ENCODE measurements around the gene NOP10. TPM values are rescaled to one million over a fixed set of nuclear protein-coding genes. Genes with fewer than 3 reads are reported as not detected.

NOP10 gene
- total and polyA plus RNA-seq, 2 of the 8 experiments (the other 6 are each of a cell fraction or from before 2014, with no cell fraction given) = 285 to 981 TPM

- Histone ChIP-seq H3K14ac (ENCODE audit: insufficient read length) (no peak overlapping the region), H3K27ac (ENCODE audit: low read depth, low read length) (no peak overlapping the region), H3K4me1 (replicated peaks in 1 of 4; ENCODE audit: control insufficient read depth in 3 of 4, insufficient read depth in 4 of 4, low read length in 3 of 4) (peaks cover 5 to 8% (median 6%) of the 10 kb centered on the region in 4 experiments; a peak in 6 of 7 replicates), H4K20me1 (replicated peaks in 1 of 2; ENCODE audit: control insufficient read depth in 1 of 2, insufficient read depth in 2 of 2, low read length in 2 of 2) (no peaks in the 10 kb centered on the region), H3K4me3 (ENCODE audit: extremely low read depth in 1 of 4, insufficient read depth in 2 of 4, low read depth in 3 of 4, low read length in 4 of 4) (no peak overlapping the region), H3K23me2 (ENCODE audit: low read depth, low read length) (no peaks in the 10 kb centered on the region), H2BK15ac (ENCODE audit: low read length) (no peak overlapping the region), H3K27me3 (replicated peaks in 1 of 4; ENCODE audit: control insufficient read depth in 3 of 4, extremely low read depth in 1 of 4, insufficient read depth in 3 of 4, low read length in 3 of 4) (no peaks in the 10 kb centered on the region), H4K91ac (replicated peaks; ENCODE audit: insufficient read length, low read length) (no peak overlapping the region), H3K18ac (ENCODE audit: extremely low read depth, low read length) (no peak overlapping the region), H2BK120ac (replicated peaks; ENCODE audit: low read depth, low read length) (no peak overlapping the region), H2BK5ac (ENCODE audit: low read depth, low read length) (no peak overlapping the region), H4K8ac (ENCODE audit: extremely low read depth, insufficient read depth, low read length) (no peak overlapping the region), H2BK12ac (ENCODE audit: low read depth, low read length) (no peak overlapping the region), H2AFZ (ENCODE audit: low read length) (no peak overlapping the region), H2BK20ac (ENCODE audit: low read length) (no peak overlapping the region), H3K4me2 (ENCODE audit: insufficient read depth in 1 of 2, low read depth in 2 of 2, low read length in 2 of 2) (no peak overlapping the region), H2AK5ac (ENCODE audit: low read depth, low read length) (no peak overlapping the region), H3K79me1 (ENCODE audit: low read depth, low read length) (no peaks in the 10 kb centered on the region), H4K5ac (ENCODE audit: insufficient read length, low read depth, low read length) (no peak overlapping the region), H3K79me2 (ENCODE audit: control insufficient read depth in 1 of 2, insufficient read depth in 2 of 2, low read length in 2 of 2) (no peaks in the 10 kb centered on the region), H3K4ac (replicated peaks; ENCODE audit: insufficient read length, low read depth, low read length) (no peak overlapping the region), H3K56ac (replicated peaks; ENCODE audit: insufficient read length, low read depth, low read length) (no peak overlapping the region), H3K36me3 (ENCODE audit: control insufficient read depth in 2 of 4, insufficient read depth in 4 of 4, low read length in 3 of 4) (no peaks in the 10 kb centered on the region), H3K9ac (replicated peaks in 1 of 4; ENCODE audit: extremely low read depth in 1 of 4, low read depth in 3 of 4, low read length in 3 of 4) (no peak overlapping the region), H3K23ac (ENCODE audit: insufficient read length) (no peak overlapping the region), H3K9me3 (ENCODE audit: insufficient read depth in 2 of 2, low read depth in 1 of 2, low read length in 1 of 2) (no peaks in the 10 kb centered on the region)
- CTCF ChIA-PET (ENCODE audit: partially characterized antibody) = interaction anchor here (0.7 to 1.3 kb wide), 2 partner anchors 10 to 12 kb away, joined by 3 to 4 read pairs; no protein-coding TSS in a partner anchor
- POLR2A ChIA-PET (ENCODE audit: partially characterized antibody) = interaction anchor here (0.9 to 1.5 kb wide), 2 partner anchors 10 to 13 kb away, joined by 3 to 4 read pairs; partner anchors contain the start of gene SLC12A6
- DNase-seq (ENCODE audit: low read depth in 1 of 2, low spot score in 2 of 2) (peak in 1 of 2 experiments; percentile 37), FAIRE-seq (no peak)
- TF ChIP-seq SP1 (IDR thresholded peaks at IDR 0.05; ENCODE audit: low read depth, low read length) (no peak), ASH2L (IDR thresholded peaks at IDR 0.05; ENCODE audit: low read length) (no peak), FOSL1 (IDR thresholded peaks at IDR 0.05; ENCODE audit: insufficient read depth, low read depth, low read length) (no peak), SIRT6 (IDR thresholded peaks at IDR 0.05; ENCODE audit: low read length) (no peak), SAP30 (IDR thresholded peaks at IDR 0.05; ENCODE audit: insufficient read depth, insufficient replicate concordance, low read length) (no peak), CTBP2 (IDR thresholded peaks at IDR 0.05; ENCODE audit: borderline replicate concordance, insufficient read depth, insufficient read length, low read length) (no peak), YY1 (IDR thresholded peaks at IDR 0.05; ENCODE audit: low read depth, low read length) (no peak), BCL11A (IDR thresholded peaks at IDR 0.05; ENCODE audit: low read depth in 2 of 2, low read length in 2 of 2) (no peak), KDM1A (IDR thresholded peaks at IDR 0.05; ENCODE audit: borderline replicate concordance, low read length) (no peak), CHD2 (IDR thresholded peaks at IDR 0.05; ENCODE audit: low read length) (no peak), ZNF274 (IDR thresholded peaks at IDR 0.05; ENCODE audit: borderline replicate concordance, extremely low read depth, low read length) (no peak), USF2 (IDR thresholded peaks at IDR 0.05; ENCODE audit: low read length) (no peak), CREB1 (IDR thresholded peaks at IDR 0.05) (no peak)
- 86% methylated on average over 13 of the region's 13 CpGs; no CpG with 5 or more reads in 1 of the 2 experiments for WGBS, 2 experiments (ENCODE audit: extremely low coverage in 1 of 2, insufficient coverage in 1 of 2, insufficient read length in 1 of 2, insufficient replicate concordance in 2 of 2, low coverage in 1 of 2, low lambda C conversion rate in 2 of 2, missing lambda C conversion rate in 1 of 2)
Observed at GRCh38 chr15:34347951-34348638, 5.2 kb upstream of the NOP10 start.

All from H1 (cell line).